HG03378 (cell line): ENCODE data around the gene CHST3.

Experiments used
- ATAC-seq: cut with Tn5 transposase; IDR thresholded peaks from one replicate; pipeline ENCODE4 v1.9.1; 2021; ENCODE audit warnings: mild to moderate bottlenecking, moderate library complexity; ENCODE audit not compliant: unreplicated experiment

The CHST3 gene

GRCh38 chr10:72009051-72009424 lies 44.8 kb downstream of the CHST3 start:
- no peak for ATAC-seq

DNA sequence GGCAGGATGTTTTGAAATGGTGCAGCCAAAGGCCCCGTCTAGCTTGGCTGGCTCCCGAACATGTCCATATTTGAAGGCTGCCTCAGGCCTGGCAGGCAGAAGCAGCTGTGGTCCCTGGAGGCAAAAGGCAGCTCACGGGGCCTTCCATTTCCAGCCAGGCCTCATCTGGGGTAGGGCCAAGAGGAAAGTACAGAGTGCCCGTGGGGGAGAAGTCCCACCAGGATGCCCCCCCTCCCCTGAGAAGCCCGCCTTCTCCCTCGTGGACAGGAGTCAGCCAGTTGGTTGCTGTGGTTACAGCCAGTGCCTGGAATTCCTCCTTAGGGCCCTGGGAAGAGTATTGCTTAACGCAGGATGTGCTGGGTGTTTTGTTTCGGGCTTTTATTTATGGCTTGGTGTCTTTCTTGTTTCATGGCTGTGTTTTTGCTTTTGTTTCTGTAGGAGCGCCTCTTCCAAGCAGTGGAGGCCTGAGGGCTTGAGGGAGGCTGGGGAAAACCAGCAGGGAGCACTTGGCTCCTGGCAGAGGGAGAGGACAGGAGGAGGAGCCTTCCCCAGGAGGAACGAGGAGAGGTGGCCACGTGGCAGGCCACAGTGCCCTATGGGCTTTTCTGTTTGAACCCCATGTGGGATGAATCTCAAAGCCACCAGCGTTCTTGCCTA lies 45.4 kb downstream of the CHST3 start:
- ATAC-seq = no peak

- no peak for ATAC-seq
These were observed 46.2 kb downstream of the CHST3 start for GRCh38 chr10:72010234-72010973.

DNA sequence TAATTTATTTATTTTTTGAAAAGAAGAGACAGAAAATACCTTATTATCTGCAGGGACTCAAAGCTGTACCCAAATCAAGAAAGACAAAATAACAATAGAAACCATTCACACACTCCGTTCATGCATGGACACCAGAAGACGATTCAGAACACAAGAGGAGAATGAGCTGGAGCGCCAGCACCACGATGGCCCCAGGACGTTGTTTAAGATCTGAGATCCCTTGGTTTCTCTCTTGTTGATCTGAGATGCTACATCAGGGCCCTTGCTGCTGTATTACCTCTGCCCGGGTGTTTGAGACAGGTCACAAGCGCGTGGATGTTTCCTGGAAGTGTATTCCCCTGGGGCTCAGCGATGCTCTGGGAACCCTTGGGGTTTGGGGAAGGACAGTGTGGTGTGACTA lies 46.8 kb downstream of the CHST3 start:
- no peak for ATAC-seq

DNA sequence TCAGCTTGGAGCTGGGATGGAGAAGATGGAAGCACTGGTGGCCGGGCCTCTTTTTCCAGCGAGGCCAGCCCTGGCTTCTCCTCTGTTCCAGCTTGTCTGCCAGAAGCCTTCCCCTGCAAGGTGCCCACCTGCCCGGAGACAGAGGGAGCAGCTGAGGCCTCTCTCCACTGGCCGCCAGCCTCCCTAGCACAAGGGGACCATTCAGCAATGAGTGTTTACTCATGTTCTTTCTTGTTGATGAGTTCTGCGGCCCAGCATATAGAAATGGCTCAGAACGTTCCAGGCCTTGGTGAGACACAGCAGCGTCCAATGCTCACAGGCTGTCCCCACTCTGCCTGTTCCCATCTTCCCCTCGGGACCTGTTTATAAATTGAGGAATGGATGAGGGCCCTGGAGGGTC lies 47.3 kb downstream of the CHST3 start:
- no peak for ATAC-seq

DNA sequence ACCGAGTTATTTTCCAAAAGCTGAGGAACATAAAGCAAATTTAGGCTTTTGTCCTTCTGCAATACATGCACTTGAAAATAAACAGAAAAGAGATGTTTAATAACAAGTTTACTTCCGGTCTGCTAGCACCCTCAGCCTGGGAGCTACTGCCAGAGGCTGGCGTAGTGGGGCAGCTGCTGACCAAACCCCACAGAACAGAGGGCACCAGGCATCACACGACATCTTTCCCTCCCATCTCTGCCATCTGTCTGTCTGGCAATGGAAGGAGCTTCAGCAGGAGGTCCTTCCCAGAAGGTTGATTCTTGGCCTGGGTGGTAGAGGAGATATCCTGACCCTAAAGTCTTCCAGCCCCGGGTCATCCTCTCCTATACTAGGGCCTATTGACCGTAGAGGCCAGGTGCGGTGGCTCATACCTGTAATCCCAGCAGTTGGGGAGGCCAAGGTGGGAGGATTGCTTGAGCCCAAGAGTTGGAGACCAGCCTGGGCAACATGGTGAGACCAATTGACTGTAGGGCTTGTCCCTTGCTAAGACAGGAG lies 47.8 kb downstream of the CHST3 start:
- ATAC-seq = no peak

GRCh38 chr10:72012796-72013195 lies 48.6 kb downstream of the CHST3 start:
- ATAC-seq = no peak

- no peak for ATAC-seq
These were observed 49.2 kb downstream of the CHST3 start for GRCh38 chr10:72013202-72013945.

DNA sequence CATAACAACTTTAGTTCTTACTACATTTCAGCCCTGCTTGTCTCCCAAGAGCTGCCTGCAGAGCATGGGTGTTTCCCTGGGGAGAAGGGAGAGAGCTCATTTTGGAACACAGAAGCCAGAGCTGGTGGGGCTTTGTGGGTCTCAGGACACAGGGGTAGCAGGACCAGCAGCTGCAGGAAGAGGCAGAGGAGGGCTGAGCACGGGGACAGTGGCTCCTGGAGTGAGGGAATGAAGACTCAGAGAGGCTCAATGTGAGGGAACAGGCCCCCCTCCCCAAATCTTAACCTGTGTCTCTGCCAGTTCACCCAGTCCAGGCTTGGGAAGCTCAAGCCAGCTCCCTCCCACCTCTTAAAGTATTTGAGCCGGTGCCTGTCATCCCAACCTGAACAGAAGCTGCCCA lies 50.0 kb downstream of the CHST3 start:
- ATAC-seq = no peak

DNA sequence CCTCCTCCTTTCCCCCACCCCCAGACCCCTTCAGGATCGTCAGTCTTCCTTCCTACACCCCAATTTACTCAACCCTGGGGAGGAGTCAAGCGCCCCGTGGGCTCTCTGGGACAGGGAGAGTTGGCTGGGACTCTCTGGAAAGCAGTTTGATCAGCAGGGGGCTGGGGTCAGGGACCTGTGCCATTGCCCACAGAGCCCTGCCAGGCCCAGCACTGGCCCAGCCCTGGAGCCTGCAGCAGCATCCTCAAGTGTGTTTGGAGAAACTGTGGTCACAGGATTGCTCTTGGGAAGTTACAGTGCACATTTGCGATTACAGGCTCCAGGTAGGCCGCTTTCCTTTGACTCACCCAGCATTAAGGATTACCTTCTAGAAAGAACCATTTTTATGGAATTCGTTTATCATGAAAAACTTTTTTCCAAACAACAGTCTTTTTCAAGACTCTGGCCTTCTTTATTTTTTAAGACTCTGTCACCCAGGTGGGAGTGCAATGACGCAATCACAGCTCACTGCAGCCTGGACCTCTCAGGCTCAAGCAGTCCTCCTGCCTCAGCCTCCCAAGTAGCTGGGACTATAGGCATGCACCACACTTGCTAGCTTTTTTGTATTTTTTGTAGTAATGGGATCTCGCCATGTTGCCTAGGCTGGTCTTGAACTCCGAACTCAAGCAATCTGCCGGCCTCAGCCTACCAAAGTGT lies 50.7 kb downstream of the CHST3 start:
- no peak for ATAC-seq

DNA sequence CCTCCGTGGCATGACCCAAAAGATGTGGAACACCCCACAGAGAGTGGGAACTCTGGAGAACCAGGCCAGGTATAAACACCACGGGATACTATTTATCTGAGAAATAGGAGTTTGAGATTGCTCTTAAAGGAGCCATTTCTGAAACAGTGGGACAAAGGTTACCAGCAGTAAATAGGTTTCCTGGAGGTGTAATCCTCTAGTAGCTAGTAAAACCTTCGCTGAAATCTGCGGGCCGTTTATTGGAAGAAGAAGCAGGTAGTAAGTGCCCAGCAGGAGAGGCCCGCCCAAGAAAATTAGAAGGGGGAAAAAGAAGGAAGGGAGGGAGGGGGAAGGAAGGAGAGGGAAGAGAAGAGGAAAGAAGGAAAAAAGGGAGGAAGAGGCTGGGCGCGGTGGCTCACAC lies 51.6 kb downstream of the CHST3 start:
- ATAC-seq = no peak

GRCh38 chr10:72016608-72017300 lies 52.6 kb downstream of the CHST3 start:
- no peak for ATAC-seq

DNA sequence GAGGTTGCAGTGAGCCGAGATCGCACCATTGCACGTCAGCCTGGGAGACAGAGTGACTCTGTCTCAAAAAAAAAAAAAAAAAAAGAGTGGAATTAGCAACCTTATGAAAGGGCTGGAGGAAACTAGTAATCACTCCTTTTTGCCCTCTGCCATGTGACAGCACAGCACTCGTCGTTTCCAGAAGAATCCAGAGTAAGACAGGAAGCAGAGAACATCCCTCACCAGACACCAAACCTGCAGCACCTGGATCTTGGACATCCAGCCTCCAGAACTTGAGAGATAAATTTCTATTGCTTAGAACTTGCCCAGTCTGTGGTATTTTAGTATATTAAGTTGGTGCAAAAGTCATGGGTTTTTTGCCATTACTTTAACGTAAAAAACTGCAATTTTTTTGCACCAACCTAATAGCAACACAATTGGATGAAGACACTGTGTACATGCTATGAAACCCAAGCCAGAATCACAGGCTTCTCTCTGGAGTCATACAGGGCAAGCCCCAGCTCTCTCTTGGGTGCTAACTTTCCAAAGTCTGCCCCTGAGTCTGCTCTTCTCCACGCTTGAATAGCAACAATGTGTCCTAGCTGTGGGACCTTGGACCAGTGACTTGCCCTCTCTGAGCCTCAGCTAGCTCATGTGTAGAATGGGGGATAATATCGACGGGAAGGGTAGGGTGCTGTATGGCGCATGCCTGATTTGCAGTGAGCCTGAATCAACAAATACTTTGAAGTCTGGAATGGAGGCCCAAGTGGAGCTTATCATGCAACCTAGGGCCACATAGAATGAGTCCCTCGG lies 55.1 kb downstream of the CHST3 start:
- no peak for ATAC-seq

GRCh38 chr10:72020914-72021809 lies 57.0 kb downstream of the CHST3 start:
- ATAC-seq = no peak

DNA sequence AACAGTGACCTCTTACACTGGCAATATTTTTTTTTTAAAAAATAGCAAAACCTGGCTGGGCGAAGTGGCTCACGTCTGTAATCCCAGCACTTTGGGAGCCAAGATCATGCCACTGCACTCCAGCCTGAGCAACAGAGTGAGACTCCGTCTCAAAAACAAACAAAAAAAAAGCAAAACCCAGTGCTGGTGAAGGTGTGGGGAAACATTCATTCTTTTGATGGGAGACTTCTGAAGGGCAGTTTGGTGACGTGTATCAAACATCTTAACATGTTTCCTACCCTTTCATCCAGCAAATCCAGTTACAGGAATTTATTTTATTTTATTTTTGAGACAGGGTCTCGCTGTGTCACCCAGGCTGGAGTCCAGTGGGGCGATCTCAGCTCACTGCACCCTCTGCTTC lies 58.0 kb downstream of the CHST3 start:
- no peak for ATAC-seq

DNA sequence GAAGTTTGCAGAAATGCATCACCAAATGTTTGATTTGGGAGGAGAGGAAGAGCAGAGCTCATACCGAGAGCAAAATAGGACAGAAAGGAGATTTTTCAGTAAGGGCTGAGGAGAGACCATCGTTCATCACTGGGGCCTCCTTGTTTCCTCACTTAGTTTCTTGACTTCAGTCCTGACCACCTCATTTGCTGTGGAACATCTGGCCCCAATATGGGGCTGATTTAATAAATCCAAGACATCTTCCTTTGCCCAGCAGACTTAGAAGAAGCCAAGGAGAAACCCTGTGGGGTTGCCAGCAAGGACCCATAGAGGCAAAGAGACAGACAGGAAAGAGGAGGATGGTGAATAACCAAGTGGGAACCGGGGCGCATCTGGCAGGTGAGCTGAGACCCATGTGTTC lies 60.4 kb downstream of the CHST3 start:
- ATAC-seq = no peak

- no peak for ATAC-seq
These were observed 61.2 kb downstream of the CHST3 start for GRCh38 chr10:72025400-72025799.

- no peak for ATAC-seq
These were observed 61.6 kb downstream of the CHST3 start for GRCh38 chr10:72025832-72026231.
